Lower leg skin (tissue), 4 donors: ENCODE results near the gene LIMK1. TPM values are rescaled to one million over a fixed set of nuclear protein-coding genes. Genes with fewer than 3 reads are reported as not detected.

ENCODE experiments used
- DNase-seq, 2 donors: peaks; one replicate each; pipeline ENCODE4 v3.0.0-alpha.2; 2019; ENCODE audit warnings: low spot score in 2 of 2
- H3K4me3 ChIP-seq: fragments of 200-600 bp; sonication (generic); 2 replicates; pipeline ENCODE4 v1.5.1; 2017; ENCODE audit warnings: mild to moderate bottlenecking, low read depth; ENCODE audit not compliant: poor library complexity, severe bottlenecking
- POLR2A ChIP-seq, 2 donors: fragments of 450-650 bp; IDR thresholded peaks; one replicate each; pipeline ENCODE4 v1.6.1; 2016 to 2017; ENCODE audit warnings: antibody characterized with exemption in 2 of 2, mild to moderate bottlenecking in 1 of 2, moderate library complexity in 1 of 2
- whole genome bisulfite sequencing, 2 donors: methylation state at CpG; one replicate each; pipeline ENCODE4 v1.1.5; 2018; 5-methylcytosine and 5-hydroxymethylcytosine counted together
- intact Hi-C: fragments of 100-400 bp; cut with DNase I; formaldehyde crosslinking; loops from one replicate; pipeline ENCODE4 v1.15.0; 2023; ENCODE audit warnings: low total_unique reads
- total RNA-seq, 4 donors: library from RNA; depleted of rRNA; stranded (reverse); fragments of >200 nt; gene quantifications; one replicate each; pipeline ENCODE4 v1.1.0, GENCODE V29; 2016
- TF ChIP-seq, protein P1 (sequence below), 3 donors: fragments of 450-650 bp; IDR thresholded peaks; one replicate each; pipeline ENCODE4 v1.5.1; 2016; ENCODE audit warnings: antibody characterized with exemption in 3 of 3, mild to moderate bottlenecking in 3 of 3, moderate library complexity in 2 of 3

Gene LIMK1
- total RNA-seq, 4 donors from 2014 or later, result 7.7 to 19.5 (median 14.6) TPM

DNA sequence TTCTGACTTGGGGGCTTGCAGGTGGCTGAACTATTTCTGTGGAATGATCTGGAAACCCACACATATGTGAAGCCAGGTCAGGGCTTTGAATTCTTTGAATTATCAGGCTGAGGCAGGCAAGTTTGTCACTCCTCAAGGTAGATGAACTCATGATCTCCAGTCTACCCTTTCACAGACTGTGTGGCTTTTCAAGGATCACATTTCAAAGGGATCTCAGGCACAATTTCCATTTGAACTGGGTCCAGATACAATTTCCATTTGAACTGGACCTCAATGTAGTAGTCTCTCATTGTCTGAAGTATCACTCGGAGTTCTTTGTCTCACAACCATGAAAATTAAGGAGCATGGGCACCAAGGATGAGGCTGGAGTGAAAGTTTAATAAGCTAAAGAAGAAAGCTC lies 64.9 kb downstream of the LIMK1 start:
- no peak for TF ChIP-seq POLR2A (IDR thresholded peaks at IDR 0.05)
- TF ChIP-seq, protein P1, sequence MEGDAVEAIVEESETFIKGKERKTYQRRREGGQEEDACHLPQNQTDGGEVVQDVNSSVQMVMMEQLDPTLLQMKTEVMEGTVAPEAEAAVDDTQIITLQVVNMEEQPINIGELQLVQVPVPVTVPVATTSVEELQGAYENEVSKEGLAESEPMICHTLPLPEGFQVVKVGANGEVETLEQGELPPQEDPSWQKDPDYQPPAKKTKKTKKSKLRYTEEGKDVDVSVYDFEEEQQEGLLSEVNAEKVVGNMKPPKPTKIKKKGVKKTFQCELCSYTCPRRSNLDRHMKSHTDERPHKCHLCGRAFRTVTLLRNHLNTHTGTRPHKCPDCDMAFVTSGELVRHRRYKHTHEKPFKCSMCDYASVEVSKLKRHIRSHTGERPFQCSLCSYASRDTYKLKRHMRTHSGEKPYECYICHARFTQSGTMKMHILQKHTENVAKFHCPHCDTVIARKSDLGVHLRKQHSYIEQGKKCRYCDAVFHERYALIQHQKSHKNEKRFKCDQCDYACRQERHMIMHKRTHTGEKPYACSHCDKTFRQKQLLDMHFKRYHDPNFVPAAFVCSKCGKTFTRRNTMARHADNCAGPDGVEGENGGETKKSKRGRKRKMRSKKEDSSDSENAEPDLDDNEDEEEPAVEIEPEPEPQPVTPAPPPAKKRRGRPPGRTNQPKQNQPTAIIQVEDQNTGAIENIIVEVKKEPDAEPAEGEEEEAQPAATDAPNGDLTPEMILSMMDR (IDR thresholded peaks at IDR 0.05), result no peak
- no peak overlapping the region for H3K4me3 ChIP-seq
- 88 to 89% methylated on average over 1 of the region's 1 CpG for WGBS, 2 donors
- intact Hi-C loops, result no loop called here
- DNase-seq, result no peak

DNA sequence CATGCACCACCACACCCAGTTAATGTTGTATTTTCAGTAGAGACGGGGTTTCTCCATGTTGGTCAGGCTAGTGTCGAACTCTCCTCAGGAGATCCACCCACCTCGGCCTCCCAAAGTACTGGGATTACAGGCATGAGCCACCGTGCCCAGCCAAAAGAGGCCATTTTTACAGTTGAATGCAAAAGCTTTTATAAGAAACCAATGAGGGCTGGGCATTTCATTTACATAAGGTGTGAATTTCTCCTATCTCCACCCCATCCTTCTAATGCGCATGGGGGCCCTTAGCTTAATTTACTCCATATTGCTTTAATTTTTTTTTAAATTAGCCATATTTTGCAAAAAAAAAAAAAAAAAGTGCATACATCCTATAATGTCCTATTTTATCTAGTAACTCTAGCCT lies 65.5 kb downstream of the LIMK1 start:
- TF ChIP-seq, protein P1 (IDR thresholded peaks at IDR 0.05), result no peak
- TF ChIP-seq POLR2A (IDR thresholded peaks at IDR 0.05), result no peak
- WGBS, 2 donors, result 94 to 95% methylated on average over 5 of the region's 5 CpGs
- intact Hi-C loops, result no loop called here
- DNase-seq, result no peak
- H3K4me3 ChIP-seq, result no peak overlapping the region

DNA sequence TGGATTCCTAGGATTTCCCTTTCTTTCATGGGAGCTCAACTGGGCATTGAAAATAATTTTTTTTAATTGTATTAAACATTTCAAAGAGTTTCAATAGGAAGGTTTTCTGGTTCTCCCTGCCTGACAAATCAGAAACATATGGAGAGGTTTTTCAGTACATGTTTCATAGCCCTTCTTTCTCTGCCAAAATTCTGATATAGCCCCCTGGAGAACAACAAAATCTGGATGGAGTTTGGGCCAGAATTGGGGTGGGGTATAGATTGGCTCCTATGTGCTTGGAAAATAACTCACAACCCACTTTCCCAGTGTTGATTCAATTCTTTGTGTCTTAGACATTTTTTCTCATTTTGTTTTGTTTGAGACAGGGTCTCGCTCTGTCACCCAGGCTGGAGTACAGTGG lies 66.0 kb downstream of the LIMK1 start:
- WGBS, 2 donors, result 71 to 80% methylated on average over 1 of the region's 1 CpG

DNA sequence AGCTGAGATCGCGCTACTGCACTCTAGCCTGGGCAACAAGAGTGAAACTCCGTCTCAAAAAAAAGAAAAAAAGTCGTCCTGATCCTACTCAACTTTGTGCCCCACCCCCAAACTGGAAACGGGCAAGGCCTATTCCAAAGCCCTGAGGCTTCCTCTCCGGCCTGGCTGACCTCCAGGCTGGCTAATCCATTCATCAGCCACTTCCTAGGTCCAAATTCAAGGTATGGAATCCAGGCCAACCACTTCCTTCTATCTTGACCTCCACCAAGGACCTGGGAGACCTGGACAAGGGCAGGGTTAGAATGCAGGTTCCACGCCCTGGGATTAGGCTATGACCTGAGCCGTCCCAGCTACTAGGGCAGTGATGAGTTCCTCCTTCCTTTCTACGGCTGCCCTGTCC lies 70.1 kb downstream of the LIMK1 start:
- H3K4me3 ChIP-seq, result no peak overlapping the region
- intact Hi-C loops, result no loop called here
- no peak for DNase-seq
- whole genome bisulfite sequencing, 2 donors, result 70 to 75% methylated on average over 9 of the region's 9 CpGs
- TF ChIP-seq, protein P1 (IDR thresholded peaks at IDR 0.05), result no peak
- no peak for TF ChIP-seq POLR2A (IDR thresholded peaks at IDR 0.05)

More for the DNA sequence above, 66.0 kb downstream of the LIMK1 start:
- H3K4me3 ChIP-seq, result no peak overlapping the region
- TF ChIP-seq POLR2A (IDR thresholded peaks at IDR 0.05), result no peak
- TF ChIP-seq, protein P1 (IDR thresholded peaks at IDR 0.05), result no peak
- intact Hi-C loops, result no loop called here
- DNase-seq, result no peak

DNA sequence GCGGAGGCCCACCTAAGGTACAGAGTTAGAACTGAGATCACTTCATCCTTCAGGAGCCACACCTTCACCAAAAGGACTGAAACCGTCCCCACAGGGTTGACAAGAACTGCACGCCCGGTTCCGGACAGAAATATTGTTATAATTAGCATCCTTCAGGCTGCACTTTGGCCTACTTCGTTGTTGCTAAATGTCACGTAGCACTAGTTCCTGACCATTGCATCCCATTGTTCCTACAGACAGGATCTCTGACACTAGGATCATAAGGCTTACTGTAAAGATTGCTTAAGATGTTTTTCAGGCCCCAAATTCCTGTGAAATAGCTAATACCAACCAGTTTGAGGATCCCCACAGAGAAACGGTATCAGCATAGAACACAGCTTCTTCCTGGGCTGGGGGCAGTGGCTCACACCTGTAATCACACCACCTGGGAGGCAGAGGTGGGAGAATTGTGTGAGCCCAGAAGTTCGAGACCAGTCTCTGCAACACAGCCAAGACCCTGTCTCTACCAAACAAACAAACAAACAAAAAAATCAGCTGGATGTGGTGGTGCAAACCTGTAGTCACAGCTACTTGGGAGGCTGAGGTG lies 72.3 kb downstream of the LIMK1 start:
- intact Hi-C loops, result no loop called here
- WGBS, 2 donors, result 80 to 90% methylated on average over 9 of the region's 9 CpGs
- no peak for DNase-seq
- TF ChIP-seq, protein P1 (IDR thresholded peaks at IDR 0.05), result no peak
- TF ChIP-seq POLR2A (IDR thresholded peaks at IDR 0.05), result no peak
- H3K4me3 ChIP-seq, result no peak overlapping the region

DNA sequence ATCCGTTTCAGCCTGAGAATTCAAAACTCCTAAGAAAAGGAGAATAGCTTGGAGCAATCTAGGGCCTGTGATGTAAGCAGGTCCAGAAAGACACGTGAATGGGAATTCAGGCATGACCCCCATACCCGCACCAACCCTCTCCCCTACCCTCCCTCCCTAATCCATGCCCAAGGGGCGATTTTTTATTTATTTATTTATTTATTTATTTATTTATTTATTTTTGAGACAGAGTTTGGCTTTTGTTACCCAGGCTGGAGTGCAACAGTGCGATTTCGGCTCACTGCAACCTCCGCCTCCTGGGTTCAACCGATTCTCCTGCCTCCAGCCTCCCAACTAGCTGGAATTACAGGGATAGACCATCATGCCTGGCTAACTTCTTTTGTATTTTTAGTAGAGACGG lies 74.0 kb downstream of the LIMK1 start:
- 93 to 95% methylated on average over 9 of the region's 9 CpGs for WGBS, 2 donors
- DNase-seq, result no peak
- intact Hi-C loops, result no loop called here
- H3K4me3 ChIP-seq, result no peak overlapping the region
- TF ChIP-seq, protein P1 (IDR thresholded peaks at IDR 0.05), result no peak
- TF ChIP-seq POLR2A (IDR thresholded peaks at IDR 0.05), result no peak
